Stimulated activated CD4-positive, alpha-beta T cell treated with anti-CD3 and anti-CD28 coated beads, Interleukin-1b, Interleukin-23, amount 100 ng/mL, for 24 hours (primary cell): ENCODE measurements around the gene CDCA4.
A peak's percentile ranks its signal among the peaks of the same experiment; 100 is the strongest.
"Not testable (repeated sequence)": the region's sequence is repeated elsewhere in the genome, so short reads cannot be mapped to it uniquely, and the experiment has no call there.

Source experiments
- DNase-seq, 4 experiments: peaks; one replicate each; pipeline ENCODE4 v3.0.0-alpha.2; 2020; ENCODE audit warnings: low read depth in 4 of 4, low spot score in 1 of 4

The CDCA4 gene

DNA sequence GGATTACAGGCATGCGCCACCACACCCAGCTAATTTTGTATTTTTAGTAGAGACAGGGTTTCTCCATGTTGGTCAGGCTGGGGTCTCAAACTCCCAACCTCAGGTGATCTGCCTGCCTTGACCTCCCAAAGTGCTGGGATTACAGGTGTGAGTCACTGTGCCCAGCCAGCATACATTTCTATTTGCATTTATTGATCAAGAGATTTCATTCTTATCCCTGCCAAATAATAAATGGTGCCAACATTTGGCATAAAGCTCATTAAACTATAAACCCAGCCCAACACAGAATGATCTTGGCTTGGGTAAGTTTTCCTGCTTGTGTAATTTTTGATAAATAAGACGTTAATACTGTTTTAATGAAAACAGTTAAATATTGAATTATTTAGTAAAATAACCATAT, 14.7 kb upstream of the CDCA4 start:
- not testable (repeated sequence) for DNase-seq

DNA sequence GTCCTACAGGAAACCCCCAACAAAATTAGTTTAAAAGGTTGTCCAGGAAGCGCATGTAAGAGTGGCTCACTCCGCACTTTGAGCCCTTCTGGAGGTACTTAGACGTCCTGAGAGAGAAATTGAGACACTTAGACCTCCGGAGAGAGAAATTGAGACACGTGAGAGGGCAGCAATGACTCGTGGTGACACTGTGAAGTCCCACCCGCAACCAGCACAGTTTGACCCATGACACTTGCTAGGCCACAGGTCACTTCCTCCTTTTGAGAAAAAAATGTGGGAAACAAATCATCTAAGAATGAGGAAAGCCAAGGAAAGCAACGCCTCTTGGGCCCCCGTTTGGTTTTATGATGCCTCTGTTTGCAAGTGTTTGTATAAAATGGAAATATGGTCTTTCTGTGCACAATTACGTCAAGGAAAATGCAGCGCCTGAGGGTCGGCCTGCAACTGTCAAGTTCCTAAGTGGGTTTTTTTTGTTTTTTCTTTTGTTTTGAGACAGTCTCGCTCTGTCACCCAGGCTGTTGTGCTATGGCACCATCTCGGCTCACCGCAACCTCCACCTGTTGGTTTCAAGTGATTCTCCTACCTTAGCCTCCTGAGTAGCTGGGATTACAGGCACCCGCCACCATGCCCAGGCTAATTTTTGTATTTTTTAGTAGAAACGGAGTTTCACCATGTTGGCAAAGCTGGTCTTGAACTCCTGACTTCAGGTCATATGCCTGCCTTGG, 13.6 kb upstream of the CDCA4 start:
- no peak for DNase-seq

DNA sequence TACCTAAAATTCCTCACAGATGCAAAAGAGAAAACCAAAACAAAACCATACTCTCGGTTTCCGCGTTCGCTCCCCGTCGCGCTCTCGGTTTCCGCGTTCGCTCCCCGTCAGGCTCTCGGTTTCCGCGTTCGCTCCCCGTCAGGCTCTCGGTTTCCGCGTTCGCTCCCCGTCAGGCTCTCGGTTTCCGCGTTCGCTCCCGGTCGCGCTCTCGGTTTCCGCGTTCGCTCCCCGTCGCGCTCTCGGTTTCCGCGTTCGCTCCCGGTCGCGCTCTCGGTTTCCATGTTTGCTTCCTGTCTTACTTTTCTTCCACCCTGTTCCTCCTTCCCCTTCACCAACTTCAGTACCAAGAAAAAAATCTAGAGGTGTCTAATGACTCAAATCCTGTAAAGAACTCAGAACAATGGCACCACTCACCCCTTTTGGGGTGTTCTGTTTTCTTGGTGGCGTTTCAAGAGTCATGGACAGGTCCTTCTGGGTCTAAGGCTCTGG, 12.6 kb upstream of the CDCA4 start:
- DNase-seq = not testable (repeated sequence)

DNA sequence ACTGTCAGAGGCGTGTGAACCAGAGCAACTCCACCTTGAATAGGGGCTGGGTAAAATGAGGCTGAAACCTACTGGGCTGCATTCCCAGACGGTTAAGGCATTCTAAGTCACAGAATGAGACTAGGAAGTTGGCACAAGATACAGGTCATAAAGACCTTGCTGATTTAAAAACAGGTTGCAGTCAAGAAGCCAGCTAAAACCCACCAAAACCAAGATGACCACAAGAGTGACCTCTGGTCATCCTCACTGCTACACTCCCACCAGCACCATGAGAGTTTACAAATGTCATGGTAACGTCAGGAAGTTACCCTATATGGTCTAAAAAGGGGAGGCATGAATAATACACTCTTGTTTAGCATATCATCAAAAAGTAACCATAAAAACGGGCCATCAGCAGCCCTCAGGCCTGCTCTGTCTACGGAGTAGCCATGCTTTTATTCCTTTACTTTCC, 11.6 kb upstream of the CDCA4 start:
- DNase-seq = not testable (repeated sequence)

DNA sequence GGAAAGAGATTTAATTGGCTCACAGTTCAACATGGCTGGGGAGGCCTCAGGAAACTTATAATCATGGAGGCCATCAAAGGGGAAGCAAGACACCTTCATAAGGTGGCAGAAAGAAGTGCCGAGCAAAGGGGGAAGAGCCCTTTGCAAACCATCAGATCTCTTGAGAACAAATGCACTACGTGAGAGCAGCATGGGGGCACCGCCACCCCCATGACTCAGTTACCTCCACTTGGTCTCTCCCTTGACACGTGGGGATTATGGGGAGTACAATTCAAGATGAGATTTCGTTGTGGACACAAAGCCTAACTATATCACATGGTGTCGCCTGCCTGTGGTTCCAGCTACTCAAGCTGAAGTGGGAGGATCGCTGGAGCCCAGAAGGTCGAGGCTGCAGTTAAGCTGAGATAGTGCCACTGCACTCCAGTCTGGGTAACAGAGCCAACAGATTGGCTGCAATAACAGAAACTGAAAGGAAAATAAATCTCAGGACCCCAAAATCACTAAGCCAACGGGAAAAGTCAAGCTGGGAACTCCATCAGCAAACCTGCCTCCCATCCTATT, 10.0 kb upstream of the CDCA4 start:
- DNase-seq = no peak

DNA sequence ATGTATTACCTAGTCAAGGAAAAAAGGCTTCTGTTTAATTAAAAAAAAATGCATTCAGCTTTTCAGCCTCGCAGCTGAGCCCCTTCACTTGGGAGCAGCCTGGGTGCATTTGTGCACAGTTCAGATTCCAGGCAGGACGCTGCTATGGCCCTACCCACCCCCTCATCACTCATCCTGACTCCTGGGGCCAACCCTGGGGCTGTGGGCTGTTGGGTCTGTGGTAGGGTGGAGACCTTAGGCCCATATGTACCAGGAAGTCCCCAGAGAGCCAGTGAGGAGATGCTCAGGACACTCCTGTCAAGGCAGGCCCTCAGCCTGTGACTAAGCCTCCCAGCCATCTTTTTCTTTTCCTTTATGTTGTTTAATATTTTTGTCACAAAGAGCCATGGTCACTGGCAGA, 9.3 kb upstream of the CDCA4 start:
- no peak for DNase-seq

DNA sequence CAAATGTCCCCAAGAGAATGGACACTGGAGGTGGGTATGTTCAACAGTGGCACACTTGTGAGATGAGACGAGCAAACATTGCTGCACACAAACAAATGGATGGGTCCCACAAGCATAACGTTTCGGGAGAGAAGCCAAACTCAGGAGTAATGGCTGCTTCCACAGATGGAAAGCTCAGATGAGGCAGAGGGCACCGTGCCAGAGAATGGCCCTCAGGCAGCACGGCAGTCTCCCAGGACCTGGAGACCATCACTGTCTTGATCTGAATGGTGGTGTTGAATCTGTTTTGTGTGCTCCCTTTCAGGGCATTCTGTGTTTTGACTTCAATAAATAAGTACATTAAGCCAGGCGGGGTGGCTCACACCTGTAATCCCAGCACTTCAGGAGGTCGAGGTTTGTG, 8.5 kb upstream of the CDCA4 start:
- no peak for DNase-seq

DNA sequence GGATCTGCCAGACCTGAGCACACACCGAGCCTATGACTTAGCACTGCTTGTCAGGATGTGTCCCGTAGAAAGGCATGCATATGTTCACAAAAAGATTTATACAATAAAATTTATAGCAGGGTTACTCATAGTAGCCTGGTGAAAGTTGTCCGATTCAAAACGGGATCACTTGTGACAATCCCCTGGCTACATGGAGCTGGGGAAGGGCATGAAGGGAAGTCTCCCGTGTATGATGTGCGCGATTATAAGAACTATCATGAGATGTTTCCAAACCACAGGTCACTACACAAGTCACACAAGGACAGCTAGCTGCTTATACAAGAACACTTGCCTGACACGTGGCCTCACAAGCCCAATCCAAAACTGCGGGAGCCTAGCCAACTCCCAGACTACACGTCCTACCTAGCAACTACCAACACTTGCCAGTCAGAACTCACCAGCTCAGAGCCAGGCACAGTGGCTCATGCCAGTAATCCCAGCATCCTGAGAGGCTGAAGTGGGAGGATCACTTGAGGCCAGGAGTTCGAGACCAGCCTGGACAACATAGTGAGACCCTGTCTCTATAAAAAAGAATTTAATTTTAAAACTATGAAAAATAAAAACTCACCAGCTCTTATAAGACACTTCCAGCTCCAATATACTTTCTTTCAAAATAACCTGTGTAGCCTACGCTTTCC, 7.5 kb upstream of the CDCA4 start:
- DNase-seq = no peak

DNA sequence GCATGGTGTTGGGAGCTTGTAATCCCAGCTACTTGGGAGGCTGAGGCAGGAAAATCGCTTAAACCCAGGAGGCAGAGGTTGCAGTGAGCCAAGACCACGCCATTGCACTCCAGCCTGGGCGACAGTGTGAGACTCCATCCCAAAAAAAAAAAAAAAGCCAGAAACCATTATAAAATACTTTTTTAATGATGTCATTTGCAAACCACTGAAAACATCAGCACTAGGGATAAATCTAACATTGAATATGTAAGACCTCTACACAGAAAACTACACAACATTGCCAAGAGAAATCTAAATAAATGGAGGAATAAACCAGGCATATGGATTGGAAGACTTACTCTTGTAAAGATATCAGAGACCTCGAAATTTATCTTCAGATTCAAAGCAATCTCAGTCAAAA, 6.8 kb upstream of the CDCA4 start:
- DNase-seq = not testable (repeated sequence)

DNA sequence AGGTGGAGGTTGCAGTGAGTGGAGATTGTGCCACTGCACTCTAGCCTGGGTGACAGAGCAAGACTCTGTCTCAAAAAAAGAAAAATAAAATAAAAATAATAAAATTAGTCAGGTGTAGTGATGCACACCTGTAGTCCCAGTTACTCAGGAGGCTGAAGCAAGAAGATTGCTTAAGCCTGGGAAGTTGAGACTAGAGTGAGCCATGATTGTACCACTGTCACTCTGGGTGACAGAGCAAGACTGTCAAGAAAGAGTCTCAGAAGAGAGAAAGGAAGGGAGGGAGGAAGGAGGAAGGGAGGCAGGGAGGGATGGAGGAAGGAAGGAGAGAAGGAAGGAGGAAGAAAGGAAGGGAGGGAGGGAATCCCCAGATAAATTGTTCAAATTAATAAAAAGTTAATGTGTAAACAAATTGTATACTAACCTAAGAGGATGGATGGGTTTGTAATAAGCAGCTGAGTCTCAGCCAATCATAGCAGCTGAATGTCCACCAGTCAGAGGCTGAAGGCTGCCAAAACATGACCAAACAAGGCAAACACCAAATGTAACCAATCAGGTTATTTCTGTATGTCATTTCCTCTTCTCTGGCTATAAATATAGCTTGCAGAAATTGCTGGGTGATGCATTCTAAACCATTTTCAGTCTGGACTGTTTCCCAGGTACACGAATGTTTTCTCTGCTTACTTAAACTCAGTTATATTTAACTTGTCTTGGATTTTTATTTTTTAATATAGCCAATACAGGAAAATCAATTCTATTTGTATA, 6.1 kb upstream of the CDCA4 start:
- no peak for DNase-seq

DNA sequence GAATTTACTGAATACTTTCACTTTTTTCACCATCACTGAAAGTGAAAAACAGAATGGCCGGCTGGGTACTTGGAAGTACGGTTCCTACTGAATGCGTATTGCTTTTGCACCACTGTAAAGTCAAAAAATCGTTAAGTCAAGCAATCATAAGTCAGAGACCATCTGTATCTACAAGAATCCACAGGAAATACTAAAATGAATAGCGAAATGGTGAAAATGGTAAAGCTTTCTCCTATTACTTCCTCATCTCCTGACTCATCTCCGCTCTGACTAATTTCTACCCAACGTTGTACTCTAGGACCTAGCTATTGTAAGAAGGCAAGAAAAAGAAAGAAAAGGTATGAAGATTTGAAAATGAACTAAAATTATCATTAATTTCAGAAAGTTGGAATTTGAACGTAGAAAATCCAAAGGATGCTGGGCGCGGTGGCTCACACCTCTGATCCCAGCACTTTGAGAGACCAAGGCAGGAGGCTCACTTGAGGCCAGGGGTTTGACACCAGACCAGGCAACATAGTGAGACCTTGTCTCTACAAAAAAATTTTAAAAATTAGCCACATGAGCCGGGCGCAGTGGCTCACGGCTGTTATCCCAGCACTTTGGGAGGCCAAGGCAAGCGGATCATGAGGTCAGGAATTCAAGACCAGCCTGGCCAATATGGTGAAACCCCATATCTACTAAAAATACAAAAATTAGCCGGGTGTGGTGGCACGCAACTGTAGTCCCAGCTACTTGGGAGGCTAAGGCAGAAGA, 5.3 kb upstream of the CDCA4 start:
- no peak for DNase-seq

DNA sequence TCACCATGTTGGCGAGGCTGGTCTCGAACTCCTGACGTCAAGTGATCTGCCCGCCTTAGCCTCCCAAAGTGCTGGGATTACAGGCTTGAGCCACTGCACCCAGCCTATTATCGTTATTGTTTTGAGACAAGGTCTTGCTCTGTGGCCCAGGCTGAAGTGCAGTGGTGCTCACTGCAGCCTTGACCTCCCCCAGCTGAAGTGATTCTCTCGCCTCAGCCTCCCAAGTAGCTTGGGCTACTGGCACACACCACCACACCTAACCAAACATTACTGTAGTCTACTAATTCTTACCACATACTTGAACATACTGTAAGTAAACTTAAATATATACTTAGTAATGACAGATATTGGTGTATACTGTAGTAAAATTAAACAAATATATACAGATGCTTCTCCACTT, 4.5 kb upstream of the CDCA4 start:
- DNase-seq = no peak

DNA sequence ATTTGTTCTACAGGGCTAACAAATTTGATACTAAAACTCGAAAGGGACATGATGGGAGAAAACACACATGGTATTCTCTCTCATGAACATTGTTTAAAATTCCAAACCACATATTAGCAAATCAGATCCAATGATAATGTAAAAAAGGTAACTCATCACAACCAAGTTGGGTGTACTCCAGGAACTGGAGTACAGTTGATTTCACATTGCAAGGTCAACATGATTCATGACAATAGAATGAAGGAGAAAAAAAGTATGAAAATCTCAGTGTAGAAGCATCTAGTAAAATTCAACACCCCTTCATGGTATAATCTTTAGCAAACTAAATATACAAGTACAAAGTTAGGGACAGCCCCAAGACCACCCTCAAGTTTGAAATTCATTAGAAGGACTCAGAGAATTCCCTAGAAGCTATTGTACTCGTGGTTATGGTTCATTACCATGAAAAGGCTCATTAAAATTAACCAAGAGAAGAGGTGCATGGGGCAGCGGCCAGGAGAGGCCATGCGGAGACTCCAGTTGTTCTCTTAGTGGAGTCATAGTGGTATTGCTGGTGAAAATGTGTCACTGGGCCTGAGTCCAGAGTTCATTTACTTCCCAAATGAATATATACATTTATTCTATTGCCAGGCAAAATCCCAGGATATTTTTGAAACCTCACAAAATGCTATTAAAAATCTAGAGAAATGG, 3.1 kb upstream of the CDCA4 start:
- no peak for DNase-seq

DNA sequence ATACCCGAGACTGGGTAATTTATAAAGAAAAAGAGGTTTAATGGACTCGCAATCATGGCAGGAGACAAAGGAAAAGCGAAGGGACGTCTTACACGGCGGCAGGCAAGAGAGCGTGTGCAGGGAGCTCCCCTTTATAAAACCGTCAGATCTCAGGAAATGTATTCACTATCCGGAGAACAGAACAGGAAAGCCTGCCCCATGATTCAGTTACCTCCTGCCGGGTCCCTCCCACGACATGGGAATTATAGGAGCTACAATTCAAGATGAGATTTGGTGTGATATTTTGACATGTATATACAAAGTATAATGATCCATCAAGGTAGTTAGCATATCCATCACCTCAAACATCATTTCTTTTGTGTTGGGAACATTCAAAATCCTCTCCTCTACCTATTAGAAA, 2.3 kb upstream of the CDCA4 start:
- no peak for DNase-seq

DNA sequence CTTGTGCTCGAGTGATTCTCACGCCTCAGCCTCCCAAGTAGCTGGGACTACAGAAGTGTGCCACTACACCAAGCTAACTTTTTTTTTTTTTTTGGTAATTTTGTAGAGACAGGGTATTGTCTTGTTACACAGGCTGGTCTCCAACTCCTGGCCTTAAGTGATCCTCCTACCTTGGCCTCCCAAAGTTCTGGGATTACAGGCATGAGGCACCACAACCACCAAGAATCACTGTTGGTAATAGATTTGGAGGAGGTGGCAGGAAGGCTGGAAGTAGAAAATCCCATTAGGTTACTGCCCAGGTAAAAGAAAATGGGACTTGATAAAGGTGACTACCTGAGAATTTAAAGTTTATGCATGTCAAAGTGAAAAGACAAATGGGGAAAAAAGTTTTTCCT, 1.4 kb upstream of the CDCA4 start:
- DNase-seq = no peak

DNA sequence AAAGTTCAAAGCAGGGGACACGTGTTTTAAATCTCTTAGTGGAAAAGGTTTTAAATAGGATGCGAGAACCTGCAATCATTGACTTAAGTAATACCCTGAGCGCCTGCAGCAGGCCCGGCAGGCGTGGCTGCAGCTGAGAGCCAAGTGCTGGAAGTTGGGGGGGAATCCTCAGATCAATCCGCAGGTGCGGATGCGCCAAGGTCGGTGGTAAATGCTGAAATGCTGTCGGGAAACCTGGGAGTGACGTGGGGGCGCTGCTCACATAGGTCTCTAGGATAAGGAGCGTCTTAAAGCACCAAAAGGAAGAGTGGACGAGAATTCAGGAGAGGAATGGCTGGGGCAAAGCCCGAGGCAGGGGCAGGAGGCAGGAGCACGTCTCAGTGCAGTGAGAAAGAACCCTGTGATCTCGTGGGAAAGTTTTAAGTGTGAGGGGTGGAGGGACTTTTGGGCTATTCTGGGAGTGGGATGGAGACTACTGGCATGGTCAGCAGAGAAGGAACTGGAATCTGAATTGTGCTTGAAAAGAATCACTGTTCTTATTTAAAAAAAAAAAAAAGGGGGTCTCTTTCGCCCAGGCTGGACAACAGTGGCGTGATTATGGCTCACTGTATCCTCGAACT, 883 bp upstream of the CDCA4 start:
- DNase-seq = peak in 3 of 4 experiments; percentile 12 to 32 (median 25)

DNA sequence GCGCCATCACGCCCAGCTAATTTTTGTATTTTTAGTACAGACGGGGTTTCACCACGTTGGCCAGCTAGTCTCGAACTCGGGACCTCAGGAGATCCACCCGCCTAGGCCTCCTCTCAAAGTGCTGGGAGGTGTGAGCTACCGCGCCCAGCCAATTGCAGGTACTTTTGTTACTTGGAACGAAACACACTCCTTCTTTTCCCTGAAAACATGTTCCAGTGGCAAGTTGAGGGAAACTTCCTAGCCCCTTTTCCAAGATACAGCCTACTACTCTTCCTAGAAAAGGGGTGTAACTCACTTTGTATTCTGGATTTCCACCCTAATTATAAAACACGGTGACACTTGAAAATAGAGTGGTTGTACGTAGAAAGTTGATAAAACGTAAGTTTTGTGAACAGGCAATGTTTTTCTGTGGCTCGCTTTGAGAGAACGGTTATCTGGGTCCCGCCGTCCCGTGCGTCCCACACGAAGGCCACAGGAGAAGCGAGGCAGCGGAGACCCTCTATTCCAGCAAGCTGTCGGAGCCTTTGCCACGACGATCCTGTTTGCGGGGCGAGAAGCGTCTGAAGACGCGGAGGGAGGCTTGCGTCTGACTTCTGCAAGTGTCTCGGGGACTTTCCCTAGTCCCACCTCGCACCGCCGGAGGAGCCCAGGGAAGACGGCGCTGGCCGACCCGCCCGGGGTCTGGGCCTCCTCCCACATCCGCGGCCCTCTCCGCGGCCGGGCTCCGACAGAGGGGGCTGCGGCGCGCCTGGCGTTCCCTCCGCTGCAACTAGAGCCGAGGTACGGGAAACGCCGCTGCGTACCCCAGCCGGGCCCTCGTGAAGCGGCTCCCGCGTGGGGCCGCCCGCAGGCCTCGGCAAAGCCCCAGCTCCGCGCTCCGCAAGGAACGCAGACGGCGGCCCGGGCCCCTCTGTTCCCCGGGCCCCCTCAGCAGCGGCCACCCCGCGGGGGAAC, 745 bp downstream of the CDCA4 start:
- DNase-seq = peak; percentile 20 to 45 (median 34)

DNA sequence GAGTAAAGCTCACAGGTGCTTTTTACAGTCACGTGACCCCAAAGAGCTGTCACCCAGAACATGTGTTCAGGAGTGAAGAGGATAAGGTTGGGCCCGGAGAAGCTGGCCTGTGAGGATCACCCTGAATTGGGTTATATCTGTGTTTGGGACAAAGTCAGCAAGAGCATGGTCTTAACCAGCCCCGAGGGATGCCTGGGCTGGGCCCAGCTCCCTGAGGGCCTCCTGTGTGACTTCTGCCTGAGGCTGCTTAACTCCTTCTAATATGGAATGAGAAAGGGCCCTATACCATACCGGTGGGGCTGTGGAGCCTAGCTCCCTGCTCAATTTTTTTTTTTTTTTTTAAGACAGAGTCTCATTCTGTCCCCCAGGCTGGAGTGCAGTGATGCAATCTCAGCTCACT, 2.5 kb downstream of the CDCA4 start:
- no peak for DNase-seq

DNA sequence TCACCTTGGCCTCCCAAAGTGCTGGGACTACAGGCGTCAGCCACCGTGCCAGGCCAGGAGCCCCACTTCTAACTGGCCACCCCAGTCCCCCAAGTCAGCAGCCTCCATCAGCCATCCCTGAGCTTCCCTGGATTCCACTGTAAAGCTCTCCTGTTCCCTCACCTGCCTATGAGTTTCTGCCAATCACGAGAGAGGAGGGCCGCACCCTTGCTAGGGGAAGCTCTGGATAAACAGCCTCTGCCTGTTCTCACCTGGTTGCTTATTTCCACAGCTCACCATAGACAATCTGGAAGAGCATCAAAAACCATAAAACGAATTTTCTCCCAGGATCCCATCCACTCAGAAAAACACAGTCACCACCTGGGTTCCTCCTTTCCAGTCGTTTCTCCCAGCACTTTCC, 5.0 kb downstream of the CDCA4 start:
- DNase-seq = no peak
